IMR-90 (cell line): ENCODE data around the gene SDC1. TPM values are rescaled to one million over a fixed set of nuclear protein-coding genes. Genes with fewer than 3 reads are reported as not detected.

ENCODE experiments used
- ATAC-seq: fragments of 200-7000 bp; cut with Tn5 transposase; 2 replicates; pipeline ENCODE4 v1.9.1; 2020; ENCODE audit warnings: low read depth, mild to moderate bottlenecking, moderate library complexity
- BruUV-seq: library from RNA; stranded (reverse); fragments of 400-500 nt; replicated peaks from 2 replicates; lab custom pipeline; 2021; lab: Mats Ljungman, UMichigan
- CTCF ChIA-PET: fragments of 300-600 bp; formaldehyde crosslinking; extraction: SDS; loops from one replicate; lab custom pipeline; 2021; ENCODE audit warnings: antibody characterized with exemption; lab: Yijun Ruan, JAX
- POLR2A ChIA-PET: fragments of 300-600 bp; sonication (Branson Sonifier 250); formaldehyde crosslinking; loops from one replicate; lab custom pipeline; 2022; ENCODE audit warnings: antibody characterized with exemption; ENCODE audit not compliant: unreplicated experiment; lab: Charles Lee
- DNase-seq: peaks from one replicate; pipeline ENCODE4 v3.0.0; 2013
- H2AFZ ChIP-seq: replicated peaks from 2 replicates; pipeline ENCODE3; 2013; ENCODE audit warnings: low read length, mild to moderate bottlenecking; ENCODE audit not compliant: poor library complexity
- H2AK5ac ChIP-seq: 2 replicates; pipeline ENCODE4 v1.6.1; 2013; ENCODE audit warnings: low read depth, low read length, inconsistent platforms
- H2AK9ac ChIP-seq: replicated peaks from 2 replicates; pipeline ENCODE3; 2013; ENCODE audit warnings: mild to moderate bottlenecking, low read depth, low read length, moderate library complexity; ENCODE audit not compliant: poor library complexity
- H2BK120ac ChIP-seq: 2 replicates; pipeline ENCODE4 v1.6.1; 2013; ENCODE audit warnings: low read depth, low read length, inconsistent platforms
- H2BK15ac ChIP-seq: 3 replicates; pipeline ENCODE4 v1.6.1; 2013; ENCODE audit warnings: low read depth, low read length, inconsistent platforms
- H2BK20ac ChIP-seq: 2 replicates; pipeline ENCODE4 v1.6.1; 2013; ENCODE audit warnings: low read depth, mild to moderate bottlenecking, inconsistent platforms, low read length, moderate library complexity
- H2BK5ac ChIP-seq: 2 replicates; pipeline ENCODE4 v1.6.1; 2013; ENCODE audit warnings: mild to moderate bottlenecking, low read depth, low read length, inconsistent platforms; ENCODE audit not compliant: poor library complexity, severe bottlenecking
- H3K14ac ChIP-seq: replicated peaks from 2 replicates; pipeline ENCODE4 v1.6.1; 2013; ENCODE audit warnings: low read depth, low read length, inconsistent platforms
- H3K18ac ChIP-seq: 2 replicates; pipeline ENCODE4 v1.6.1; 2013; ENCODE audit warnings: low read depth, low read length, control low read depth
- H3K23ac ChIP-seq: 2 replicates; pipeline ENCODE4 v1.6.1; 2013; ENCODE audit warnings: low read depth, low read length, inconsistent platforms
- H3K27ac ChIP-seq: 2 replicates; pipeline ENCODE4 v1.5.1; 2013; ENCODE audit warnings: mild to moderate bottlenecking, control low read depth, low read length; ENCODE audit not compliant: insufficient read depth
- H3K27me3 ChIP-seq: 2 replicates; pipeline ENCODE4 v1.6.1; 2013; ENCODE audit warnings: low read length; ENCODE audit not compliant: control insufficient read depth, insufficient read depth
- H3K36me3 ChIP-seq: 2 replicates; pipeline ENCODE4 v1.6.1; 2013; ENCODE audit warnings: low read length, mixed read lengths; ENCODE audit not compliant: control insufficient read depth, insufficient read depth
- H3K4ac ChIP-seq: 2 replicates; pipeline ENCODE4 v1.6.1; 2013; ENCODE audit warnings: low read depth, low read length, inconsistent platforms
- H3K4me1 ChIP-seq: 2 replicates; pipeline ENCODE4 v1.6.1; 2013; ENCODE audit warnings: low read length, mixed read lengths; ENCODE audit not compliant: control insufficient read depth, insufficient read depth
- H3K4me2 ChIP-seq: 2 replicates; pipeline ENCODE4 v1.6.1; 2013; ENCODE audit warnings: low read depth, mild to moderate bottlenecking, control low read depth, low read length, moderate library complexity
- H3K4me3 ChIP-seq: 2 replicates; pipeline ENCODE4 v1.5.1; 2013; ENCODE audit warnings: low read depth, mild to moderate bottlenecking, control low read depth, low read length, moderate library complexity; ENCODE audit not compliant: insufficient read depth
- H3K56ac ChIP-seq: 2 replicates; pipeline ENCODE4 v1.6.1; 2013; ENCODE audit warnings: low read length, inconsistent platforms; ENCODE audit not compliant: insufficient read depth; ENCODE audit errors: extremely low read depth
- H3K79me1 ChIP-seq, 2 experiments: 2 replicates each; pipeline ENCODE4 v1.6.1; 2013; ENCODE audit warnings: low read length in 2 of 2, inconsistent platforms in 1 of 2, low read depth in 1 of 2
- H3K9ac ChIP-seq: 2 replicates; pipeline ENCODE4 v1.6.1; 2013; ENCODE audit warnings: low read depth, low read length, control low read depth
- H3K9me1 ChIP-seq: 2 replicates; pipeline ENCODE4 v1.6.1; 2013; ENCODE audit warnings: low read length, inconsistent platforms; ENCODE audit not compliant: insufficient read depth
- H3K9me3 ChIP-seq: 2 replicates; pipeline ENCODE4 v1.6.1; 2013; ENCODE audit warnings: low read length; ENCODE audit not compliant: control insufficient read depth, insufficient read depth
- H4K20me1 ChIP-seq: 2 replicates; pipeline ENCODE4 v1.6.1; 2013; ENCODE audit warnings: low read length, inconsistent platforms; ENCODE audit not compliant: insufficient read depth
- H4K5ac ChIP-seq: 2 replicates; pipeline ENCODE4 v1.6.1; 2013; ENCODE audit warnings: mild to moderate bottlenecking, low read depth, low read length, control low read depth
- H4K8ac ChIP-seq, 2 experiments: 2 replicates each; pipeline ENCODE4 v1.6.1; 2013; ENCODE audit warnings: low read depth in 2 of 2, low read length in 2 of 2, control low read depth in 1 of 2, inconsistent platforms in 1 of 2
- H4K91ac ChIP-seq: 2 replicates; pipeline ENCODE4 v1.6.1; 2013; ENCODE audit warnings: low read depth, low read length, inconsistent platforms; ENCODE audit not compliant: insufficient read depth
- BHLHE40 ChIP-seq: fragments of 150-350 bp; IDR thresholded peaks from 2 replicates; pipeline ENCODE4 v1.6.1; 2016; ENCODE audit warnings: mild to moderate bottlenecking, low read depth, low read length
- CEBPB ChIP-seq: IDR thresholded peaks from 2 replicates; pipeline ENCODE4 v1.6.1; 2012; ENCODE audit warnings: low read depth, low read length, improper control_type of control experiment
- CHD1 ChIP-seq: IDR thresholded peaks from 2 replicates; pipeline ENCODE4 v1.6.1; 2012; ENCODE audit warnings: low read depth, low read length, improper control_type of control experiment
- CTCF ChIP-seq: conservative IDR thresholded peaks from 2 replicates; pipeline ENCODE4 v1.5.1; 2012; ENCODE audit warnings: mild to moderate bottlenecking, low read depth, low read length, improper control_type of control experiment
- ELK1 ChIP-seq: fragments of 150-350 bp; IDR thresholded peaks from 2 replicates; pipeline ENCODE4 v1.6.1; 2016; ENCODE audit warnings: low read depth, mild to moderate bottlenecking, low read length, moderate library complexity, borderline replicate concordance
- FOS ChIP-seq: fragments of 150-350 bp; IDR thresholded peaks from 2 replicates; pipeline ENCODE4 v1.6.1; 2016; ENCODE audit warnings: low read depth, low read length
- MAFK ChIP-seq: IDR thresholded peaks from 2 replicates; pipeline ENCODE4 v1.6.1; 2012; ENCODE audit warnings: low read depth, low read length, improper control_type of control experiment
- MAZ ChIP-seq: IDR thresholded peaks from 2 replicates; pipeline ENCODE4 v1.6.1; 2012; ENCODE audit warnings: low read depth, mild to moderate bottlenecking, low read length, improper control_type of control experiment, moderate library complexity, borderline replicate concordance
- MXI1 ChIP-seq: IDR thresholded peaks from 2 replicates; pipeline ENCODE4 v1.6.1; 2012; ENCODE audit warnings: low read depth, mild to moderate bottlenecking, low read length, moderate library complexity, borderline replicate concordance
- NFE2L2 ChIP-seq: fragments of 150-350 bp; IDR thresholded peaks from 2 replicates; pipeline ENCODE4 v1.6.1; 2016; ENCODE audit warnings: low read depth, mild to moderate bottlenecking, low read length
- POLR2A ChIP-seq: IDR thresholded peaks from 2 replicates; pipeline ENCODE4 v1.6.1; 2012; ENCODE audit warnings: mild to moderate bottlenecking, low read depth, low read length
- RAD21 ChIP-seq: IDR thresholded peaks from 2 replicates; pipeline ENCODE4 v1.6.1; 2012; ENCODE audit warnings: low read length, improper control_type of control experiment
- RCOR1 ChIP-seq: IDR thresholded peaks from 2 replicates; pipeline ENCODE4 v1.6.1; 2012; ENCODE audit warnings: mild to moderate bottlenecking, low read length, improper control_type of control experiment; ENCODE audit not compliant: insufficient replicate concordance
- SMC3 ChIP-seq: fragments of 150-350 bp; IDR thresholded peaks from 2 replicates; pipeline ENCODE4 v1.6.1; 2016; ENCODE audit warnings: low read depth, mild to moderate bottlenecking, antibody characterized with exemption, low read length, moderate library complexity
- WGBS, 2 experiments: methylation state at CpG; one replicate each; pipeline versions ENCODE4 v1.1.5 to v1.1.7; 2013; ENCODE audit warnings: missing lambda C conversion rate in 2 of 2; ENCODE audit not compliant: insufficient read length in 1 of 2; ENCODE audit errors: extremely low coverage in 2 of 2; 5-methylcytosine and 5-hydroxymethylcytosine counted together
- dilution Hi-C: fragments of 300-500 bp; cut with HindIII; formaldehyde crosslinking; loops from one replicate; pipeline ENCODE4 v1.14.3; 2018; ENCODE audit warnings: low sequenced_read_pairs; ENCODE audit not compliant: unreplicated experiment
- in situ Hi-C: fragments of 300-500 bp; cut with MboI; formaldehyde crosslinking; loops from 3 replicates; pipeline ENCODE4 v1.14.3; 2019; ENCODE audit warnings: low sequenced_read_pairs, inconsistent platforms, mixed read lengths
- intact Hi-C: fragments of 100-400 bp; cut with micrococcal nuclease; formaldehyde crosslinking; loops from 2 replicates; pipeline ENCODE4 v1.10.0; 2022
- polyA plus RNA-seq, 3 experiments: library from polyadenylated mRNA; depleted of rRNA; stranded (reverse); fragments of >200 nt; gene quantifications; 2 replicates each; pipeline ENCODE4 v1.2.3, GENCODE V29; 2012; ENCODE audit warnings: low replicate concordance in 1 of 3
- total RNA-seq: library from RNA; depleted of rRNA; stranded (reverse); fragments of >200 nt; gene quantifications from 2 replicates; pipeline ENCODE4 v1.2.3, GENCODE V29; 2012
- TF ChIP-seq, protein P1 (sequence below): fragments of 150-350 bp; IDR thresholded peaks from 2 replicates; pipeline ENCODE4 v1.6.1; 2017; ENCODE audit warnings: mild to moderate bottlenecking, antibody characterized with exemption, low read length, low read depth

SDC1 gene
- total and polyA plus RNA-seq, 2 of the 4 experiments (the other 2 are of a cell fraction) = 22.0 to 28.3 TPM

GRCh38 chr2:20205069-20205468 lies 19.9 kb downstream of the SDC1 start:
- no peak for ATAC-seq
- Histone ChIP-seq H3K9ac (no peak overlapping the region), H3K9me1 (0 out of 2 replicates have a peak, but pooled peaks cover 3% of the 10 kb centered on the region), H3K36me3 (peaks cover 4% of the 10 kb centered on the region), H3K27ac (no peak overlapping the region), H2AK5ac (no peak overlapping the region), H3K4me1 (peaks cover 6% of the 10 kb centered on the region), H2AFZ (no peak overlapping the region), H4K5ac (no peak overlapping the region), H3K4ac (no peak overlapping the region), H3K27me3 (no peaks in the 10 kb centered on the region), H3K4me2 (no peak overlapping the region), H3K4me3 (no peak overlapping the region), H4K20me1 (no peaks in the 10 kb centered on the region; the same call in 1 of the 2 replicates), H3K14ac (no peak overlapping the region), H3K56ac (no peak overlapping the region), H2BK120ac (no peak overlapping the region), H3K23ac (no peak overlapping the region), H4K91ac (no peak overlapping the region), H3K79me1 (no peaks in the 10 kb centered on the region), H2BK5ac (no peak overlapping the region), H2AK9ac (no peak overlapping the region), H3K18ac (no peak overlapping the region), H2BK15ac (no peak overlapping the region), H3K9me3 (no peaks in the 10 kb centered on the region), H4K8ac (no peak overlapping the region), H2BK20ac (no peak overlapping the region)
- 100% methylated on average over 1 of the region's 7 CpGs; no CpG with 5 or more reads in 1 of the 2 experiments for WGBS, 2 experiments
- intact Hi-C loops (no loop called here), dilution Hi-C loops (no loop called here), in situ Hi-C loops (no loop called here)
- ChIA-PET POLR2A (no interaction called here), CTCF (no interaction called here)
- BruUV-seq = no TSS peak
- no peak for TF ChIP-seq NFE2L2
- no peak for TF ChIP-seq CHD1
- TF ChIP-seq SMC3 = no peak
- TF ChIP-seq MAZ = no peak
- no peak for TF ChIP-seq ELK1
- TF ChIP-seq, protein P1, sequence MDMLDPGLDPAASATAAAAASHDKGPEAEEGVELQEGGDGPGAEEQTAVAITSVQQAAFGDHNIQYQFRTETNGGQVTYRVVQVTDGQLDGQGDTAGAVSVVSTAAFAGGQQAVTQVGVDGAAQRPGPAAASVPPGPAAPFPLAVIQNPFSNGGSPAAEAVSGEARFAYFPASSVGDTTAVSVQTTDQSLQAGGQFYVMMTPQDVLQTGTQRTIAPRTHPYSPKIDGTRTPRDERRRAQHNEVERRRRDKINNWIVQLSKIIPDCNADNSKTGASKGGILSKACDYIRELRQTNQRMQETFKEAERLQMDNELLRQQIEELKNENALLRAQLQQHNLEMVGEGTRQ = no peak
- no peak for TF ChIP-seq FOS
- TF ChIP-seq MXI1 = no peak
- no peak for TF ChIP-seq RAD21
- no peak for TF ChIP-seq CTCF
- TF ChIP-seq RCOR1 = no peak
- TF ChIP-seq CEBPB = no peak
- no peak for TF ChIP-seq BHLHE40
- TF ChIP-seq POLR2A = no peak
- no peak for TF ChIP-seq MAFK
- DNase-seq = no peak
